Activated CD8-positive, alpha-beta T cell treated with anti-CD3 and anti-CD28 coated beads, Interleukin-2, amount 10 ng/mL, durations not matched to agents 7 days and 5 days (primary cell): ENCODE data around the gene GOLPH3. TPM values are rescaled to one million over a fixed set of nuclear protein-coding genes. Genes with fewer than 3 reads are reported as not detected.

Experiments used
- ATAC-seq: fragments of 150-1000 bp; cut with Tn5 transposase; one replicate; pipeline ENCODE4 v1.10.0; 2021; ENCODE audit warnings: moderate library complexity
- CTCF ChIA-PET: fragments of 350-600 bp; sonication (Branson Sonifier 250); formaldehyde crosslinking; loops from one replicate; lab custom pipeline; 2021; ENCODE audit warnings: antibody characterized with exemption; lab: Charles Lee
- POLR2A ChIA-PET: fragments of 350-600 bp; sonication (Branson Sonifier 250); formaldehyde crosslinking; loops from one replicate; lab custom pipeline; 2021; ENCODE audit warnings: antibody characterized with exemption; lab: Charles Lee
- DNase-seq: peaks from one replicate; pipeline ENCODE4 v3.0.0-alpha.2; 2020
- H3K27ac Mint-ChIP-seq: one replicate; pipeline ENCODE4 v1.8.0; 2021; ENCODE audit warnings: mild to moderate bottlenecking, mixed read lengths
- H3K27me3 Mint-ChIP-seq: one replicate; pipeline ENCODE4 v1.8.0; 2021; ENCODE audit warnings: low read depth, mixed read lengths
- H3K36me3 Mint-ChIP-seq: one replicate; pipeline ENCODE4 v1.8.0; 2021; ENCODE audit warnings: low read depth, mixed read lengths
- H3K4me1 Mint-ChIP-seq: one replicate; pipeline ENCODE4 v1.8.0; 2021; ENCODE audit warnings: low read depth, mixed read lengths
- H3K4me3 Mint-ChIP-seq: one replicate; pipeline ENCODE4 v1.8.0; 2021; ENCODE audit warnings: mild to moderate bottlenecking, mixed read lengths
- H3K9me3 Mint-ChIP-seq: one replicate; pipeline ENCODE4 v1.8.0; 2022; ENCODE audit warnings: mixed read lengths; ENCODE audit not compliant: insufficient read depth
- total RNA-seq, 2 experiments: library from RNA; stranded (reverse); gene quantifications; one replicate each; pipeline ENCODE4 v1.2.3, GENCODE V29; 2021

GOLPH3 gene
- total RNA-seq, 2 experiments from 2014 or later, result 70.7 to 73.7 TPM

DNA sequence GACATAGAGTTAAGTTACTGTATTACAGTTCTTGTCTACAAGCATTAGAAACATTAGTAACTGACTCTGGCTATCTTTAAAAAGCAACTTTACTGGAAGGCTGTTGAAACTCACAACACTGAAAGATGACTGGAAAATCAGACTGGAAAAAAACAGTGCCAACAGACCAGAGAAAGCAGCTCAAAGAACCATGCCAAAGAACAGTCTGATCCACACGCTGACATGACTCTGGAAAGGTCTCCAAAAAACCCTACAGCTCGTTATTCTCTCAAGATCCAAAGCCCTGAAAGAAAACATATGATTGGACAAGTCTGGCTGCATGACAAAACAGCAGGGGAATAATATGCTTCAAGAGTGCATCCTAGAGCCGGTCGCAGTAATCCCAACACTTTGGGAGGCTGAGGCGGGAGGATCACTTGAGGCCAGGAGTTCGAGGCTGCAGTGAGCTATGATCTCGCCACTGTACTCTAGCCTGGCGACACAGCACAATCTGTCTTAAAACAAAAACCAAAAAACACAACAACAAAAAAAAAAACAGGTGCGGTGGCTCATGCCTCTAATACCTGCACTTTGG is 5.6 kb downstream of the GOLPH3 start:
- Mint-ChIP-seq H3K27me3 (no peaks in the 10 kb centered on the region), H3K27ac (no peak overlapping the region), H3K9me3 (no peaks in the 10 kb centered on the region), H3K36me3 (peaks cover 74% of the 10 kb centered on the region), H3K4me1 (peaks cover 39% of the 10 kb centered on the region), H3K4me3 (no peak overlapping the region)
- no peak for ATAC-seq
- ChIA-PET CTCF (no interaction called here), POLR2A (interaction anchor here (0.6 kb wide), 1 partner anchor 17 kb away, joined by 3 read pairs; no protein-coding TSS in a partner anchor)
- DNase-seq, result no peak

DNA sequence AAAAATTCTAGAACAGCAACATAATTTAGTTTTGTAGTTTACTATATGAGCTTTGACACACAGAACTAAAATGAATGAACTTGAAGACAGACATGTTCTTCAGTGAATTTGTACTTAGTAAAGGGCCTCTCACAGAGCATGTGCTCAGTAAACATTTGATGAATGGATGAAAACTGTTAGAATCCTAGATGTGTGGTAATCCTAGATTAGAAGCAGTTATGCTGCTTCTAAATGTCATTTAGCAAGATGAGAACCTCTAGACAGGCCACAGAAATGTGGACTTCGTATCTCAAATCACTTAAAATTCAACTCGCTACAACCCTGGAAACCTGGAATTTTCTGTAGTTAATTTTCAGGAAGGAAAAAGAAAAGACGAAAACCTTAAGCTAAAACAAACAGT is 8.5 kb downstream of the GOLPH3 start:
- CTCF ChIA-PET, result interaction anchor here (1.0 to 1.5 kb wide), 2 partner anchors 9 to 164 kb away, joined by 3 read pairs; no protein-coding TSS in a partner anchor
- no peaks in the 10 kb centered on the region for H3K27me3 Mint-ChIP-seq
- H3K4me1 Mint-ChIP-seq, result peaks cover 30% of the 10 kb centered on the region
- H3K9me3 Mint-ChIP-seq, result no peaks in the 10 kb centered on the region
- DNase-seq (no peak), ATAC-seq (no peak)
- peaks cover 59% of the 10 kb centered on the region for H3K36me3 Mint-ChIP-seq
- no peak overlapping the region for H3K4me3 Mint-ChIP-seq
- H3K27ac Mint-ChIP-seq, result no peak overlapping the region
- POLR2A ChIA-PET, result interaction anchor here (0.6 to 2.5 kb wide), 4 partner anchors 8 to 156 kb away, joined by 3 to 7 read pairs (median 4); partner anchors contain the start of gene GOLPH3

DNA sequence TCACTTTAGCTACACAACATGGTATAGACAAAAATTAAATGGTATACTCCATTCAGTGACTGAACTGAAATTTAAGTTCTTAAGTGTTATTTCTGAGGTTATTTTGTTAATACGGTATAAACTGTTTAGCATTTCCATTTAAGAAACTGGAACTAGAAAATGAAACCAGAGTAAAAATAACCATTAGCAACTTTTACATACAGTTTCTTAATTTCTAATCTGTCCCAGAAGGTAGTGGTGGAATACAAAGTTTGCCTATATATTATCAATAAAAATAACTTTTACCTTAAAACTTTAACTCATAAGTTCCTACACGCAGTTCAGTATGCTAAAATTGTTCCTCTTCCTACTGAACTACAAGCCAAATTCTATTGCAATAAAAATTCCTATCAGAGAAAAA is 10.3 kb downstream of the GOLPH3 start:
- Mint-ChIP-seq H3K9me3 (no peaks in the 10 kb centered on the region), H3K27ac (no peak overlapping the region), H3K4me3 (no peak overlapping the region), H3K4me1 (peaks cover 17% of the 10 kb centered on the region), H3K27me3 (no peaks in the 10 kb centered on the region), H3K36me3 (peaks cover 45% of the 10 kb centered on the region)
- ChIA-PET CTCF (interaction anchor here (1.2 kb wide), 1 partner anchor 10 kb away, joined by 3 read pairs; no protein-coding TSS in a partner anchor), POLR2A (interaction anchor here (0.9 to 2.5 kb wide), 4 partner anchors 9 to 419 kb away, joined by 3 to 7 read pairs (median 4); partner anchors contain the start of gene GOLPH3)
- ATAC-seq, result no peak
- no peak for DNase-seq

DNA sequence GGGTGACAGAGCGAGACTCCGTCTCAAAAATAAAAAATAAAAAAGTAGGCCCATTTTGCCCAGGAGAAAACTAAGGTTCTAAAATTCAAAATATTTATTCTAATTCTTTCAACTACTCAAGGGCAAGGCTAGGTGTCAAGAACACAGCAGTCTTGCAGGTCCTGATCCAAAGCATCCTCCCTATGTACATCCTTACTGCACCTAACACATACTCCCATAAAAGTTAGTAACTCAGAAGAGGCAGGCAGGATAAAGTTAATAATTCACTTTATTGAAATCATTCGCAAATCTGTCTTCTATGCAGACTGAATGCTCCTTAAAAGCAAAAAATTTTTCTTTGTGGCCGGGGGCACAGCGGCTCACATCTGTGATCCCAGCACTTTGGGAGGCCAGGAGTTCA is 11.1 kb downstream of the GOLPH3 start:
- H3K4me1 Mint-ChIP-seq, result peaks cover 13% of the 10 kb centered on the region
- no peaks in the 10 kb centered on the region for H3K9me3 Mint-ChIP-seq
- H3K27ac Mint-ChIP-seq, result no peak overlapping the region
- H3K4me3 Mint-ChIP-seq, result no peak overlapping the region
- H3K27me3 Mint-ChIP-seq, result no peaks in the 10 kb centered on the region
- ChIA-PET CTCF (no interaction called here), POLR2A (interaction anchor here (1.0 kb wide), 1 partner anchor 420 kb away, joined by 3 read pairs; no protein-coding TSS in a partner anchor)
- H3K36me3 Mint-ChIP-seq, result peaks cover 38% of the 10 kb centered on the region
- no peak for ATAC-seq
- DNase-seq, result no peak

DNA sequence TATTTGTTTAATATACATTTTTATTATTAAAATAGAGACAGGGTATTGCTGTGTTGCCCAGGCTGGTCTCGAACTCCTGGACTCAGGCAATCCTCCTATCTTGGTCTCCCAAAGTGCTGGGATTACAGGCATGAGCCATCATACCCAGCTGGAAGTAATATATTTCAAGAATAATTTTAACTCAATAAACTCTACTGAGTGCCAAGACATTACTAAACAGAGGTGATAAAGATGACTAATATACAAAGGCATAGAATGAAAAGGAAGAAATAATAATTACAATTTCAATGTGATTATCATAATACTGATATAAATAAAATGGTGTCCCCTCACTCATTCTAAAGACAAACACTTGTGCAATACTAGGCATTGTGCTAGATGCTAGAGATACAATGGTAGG is 13.9 kb downstream of the GOLPH3 start:
- DNase-seq (no peak), ATAC-seq (no peak)
- Mint-ChIP-seq H3K27me3 (no peaks in the 10 kb centered on the region), H3K36me3 (peaks cover 25% of the 10 kb centered on the region), H3K4me1 (peaks cover 10% of the 10 kb centered on the region), H3K4me3 (no peak overlapping the region), H3K9me3 (no peaks in the 10 kb centered on the region), H3K27ac (no peak overlapping the region)
- POLR2A ChIA-PET, result interaction anchor here (1.0 kb wide), 1 partner anchor 13 kb away, joined by 3 read pairs; no protein-coding TSS in a partner anchor
- CTCF ChIA-PET, result no interaction called here

DNA sequence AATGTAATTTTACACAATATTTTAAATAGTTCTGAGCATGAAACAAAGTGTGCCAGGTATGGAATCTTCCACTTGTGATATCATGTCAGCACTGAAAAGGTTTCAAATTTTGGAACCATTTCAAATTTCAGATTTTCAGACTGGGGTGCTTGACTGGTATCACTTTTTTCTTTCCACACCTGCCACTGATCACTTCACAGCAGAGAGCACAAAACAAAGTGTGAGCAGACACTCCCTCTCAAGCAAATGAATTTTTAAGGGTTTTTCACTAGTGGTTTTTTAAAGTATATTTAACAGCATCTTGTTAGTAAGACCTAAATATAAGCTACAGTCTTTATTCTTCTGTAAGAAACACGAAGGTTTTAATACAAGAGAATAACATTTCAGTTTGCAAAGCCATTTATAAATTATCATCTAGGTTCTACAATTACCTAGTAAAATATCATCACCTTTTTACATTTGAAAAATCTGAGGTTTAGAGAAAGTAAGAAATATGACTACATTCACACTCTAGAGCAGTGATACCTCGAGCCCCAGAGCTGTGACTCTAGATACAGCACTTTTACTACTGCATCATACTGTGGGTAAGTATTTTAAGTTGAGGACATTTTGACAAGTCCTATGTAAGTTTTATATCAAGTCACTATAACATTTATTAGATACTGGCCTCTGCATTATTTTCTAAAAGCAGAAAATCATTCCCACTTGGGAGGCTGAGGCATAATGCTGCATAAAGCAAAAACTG is 14.6 kb downstream of the GOLPH3 start:
- POLR2A ChIA-PET, result interaction anchor here (1.0 kb wide), 1 partner anchor 14 kb away, joined by 3 read pairs; no protein-coding TSS in a partner anchor
- CTCF ChIA-PET, result no interaction called here
- no peaks in the 10 kb centered on the region for H3K9me3 Mint-ChIP-seq
- ATAC-seq, result no peak
- peaks cover 12% of the 10 kb centered on the region for H3K4me1 Mint-ChIP-seq
- no peak overlapping the region for H3K4me3 Mint-ChIP-seq
- H3K27me3 Mint-ChIP-seq, result no peaks in the 10 kb centered on the region
- H3K27ac Mint-ChIP-seq, result no peak overlapping the region
- peaks cover 25% of the 10 kb centered on the region for H3K36me3 Mint-ChIP-seq
- DNase-seq, result no peak

DNA sequence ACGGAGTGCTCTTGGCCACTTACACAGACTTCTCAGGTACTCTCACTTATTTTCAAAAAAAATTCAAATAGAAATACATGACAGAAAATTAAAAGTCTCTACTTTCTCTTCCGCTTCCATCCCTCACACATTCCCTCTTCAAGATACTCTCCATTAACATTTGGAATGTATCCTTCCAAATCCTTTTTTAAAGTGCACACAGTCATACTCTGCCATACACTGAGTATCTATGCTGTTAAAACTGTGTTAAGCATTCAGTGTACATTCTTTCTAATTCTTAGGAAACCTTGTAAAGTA is 15.5 kb downstream of the GOLPH3 start:
- POLR2A ChIA-PET, result interaction anchor here (0.9 to 1.1 kb wide), 2 partner anchors 8 to 15 kb away, joined by 3 read pairs; partner anchors contain the start of gene GOLPH3
- H3K4me3 Mint-ChIP-seq, result no peak overlapping the region
- peaks cover 15% of the 10 kb centered on the region for H3K4me1 Mint-ChIP-seq
- CTCF ChIA-PET, result interaction anchor here (0.5 kb wide), 1 partner anchor 73 kb away, joined by 3 read pairs; no protein-coding TSS in a partner anchor
- ATAC-seq (no peak), DNase-seq (no peak)
- no peaks in the 10 kb centered on the region for H3K27me3 Mint-ChIP-seq
- peaks cover 23% of the 10 kb centered on the region for H3K36me3 Mint-ChIP-seq
- H3K27ac Mint-ChIP-seq, result no peak overlapping the region
- no peaks in the 10 kb centered on the region for H3K9me3 Mint-ChIP-seq

DNA sequence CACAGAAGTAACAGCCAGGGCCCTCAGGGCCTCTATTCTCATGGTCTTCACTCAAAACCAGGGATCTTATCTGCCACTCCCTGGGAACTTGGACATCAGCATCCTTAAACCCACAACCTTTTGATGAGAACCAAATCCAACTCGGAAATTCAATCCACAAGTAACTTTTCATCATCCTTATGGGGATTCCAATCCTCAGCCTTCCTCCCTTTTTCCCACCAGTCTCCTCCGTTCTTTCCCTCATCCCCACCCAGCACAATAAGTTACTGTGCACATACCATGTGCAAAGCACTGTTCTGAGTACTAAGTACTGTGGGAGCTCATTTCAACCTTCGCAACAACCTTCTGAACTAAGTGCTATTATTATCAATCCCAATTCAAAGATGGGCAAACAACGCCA is 17.0 kb downstream of the GOLPH3 start:
- DNase-seq (no peak), ATAC-seq (no peak)
- Mint-ChIP-seq H3K27ac (no peak overlapping the region), H3K4me1 (peaks cover 18% of the 10 kb centered on the region), H3K9me3 (no peaks in the 10 kb centered on the region), H3K4me3 (no peak overlapping the region), H3K36me3 (peaks cover 27% of the 10 kb centered on the region), H3K27me3 (no peaks in the 10 kb centered on the region)
- POLR2A ChIA-PET, result no interaction called here
- CTCF ChIA-PET, result no interaction called here

DNA sequence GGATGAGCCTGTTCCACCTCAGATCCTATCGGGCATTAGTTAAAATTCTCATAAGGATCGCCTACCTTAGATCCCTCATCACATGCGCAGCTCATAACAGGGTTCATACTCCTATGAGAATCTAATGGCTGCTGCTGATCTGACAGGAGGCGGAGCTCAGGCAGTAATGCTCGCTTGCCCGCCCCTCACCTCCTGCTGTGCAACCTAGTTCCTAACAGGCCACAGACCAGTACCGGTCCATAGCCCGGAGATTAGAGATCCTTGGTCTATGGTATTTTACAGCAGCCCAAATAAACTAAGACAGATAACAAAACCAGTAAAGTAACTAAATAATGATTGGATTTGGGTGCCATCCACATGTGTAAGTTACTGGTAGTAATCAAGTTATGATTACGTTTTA is 17.5 kb downstream of the GOLPH3 start:
- CTCF ChIA-PET, result interaction anchor here (0.7 kb wide), 1 partner anchor 10 kb away, joined by 3 read pairs; no protein-coding TSS in a partner anchor
- no peak overlapping the region for H3K27ac Mint-ChIP-seq
- POLR2A ChIA-PET, result no interaction called here
- H3K27me3 Mint-ChIP-seq, result no peaks in the 10 kb centered on the region
- H3K9me3 Mint-ChIP-seq, result no peaks in the 10 kb centered on the region
- H3K4me1 Mint-ChIP-seq, result peaks cover 19% of the 10 kb centered on the region
- peaks cover 29% of the 10 kb centered on the region for H3K36me3 Mint-ChIP-seq
- ATAC-seq (no peak), DNase-seq (no peak)
- no peak overlapping the region for H3K4me3 Mint-ChIP-seq

DNA sequence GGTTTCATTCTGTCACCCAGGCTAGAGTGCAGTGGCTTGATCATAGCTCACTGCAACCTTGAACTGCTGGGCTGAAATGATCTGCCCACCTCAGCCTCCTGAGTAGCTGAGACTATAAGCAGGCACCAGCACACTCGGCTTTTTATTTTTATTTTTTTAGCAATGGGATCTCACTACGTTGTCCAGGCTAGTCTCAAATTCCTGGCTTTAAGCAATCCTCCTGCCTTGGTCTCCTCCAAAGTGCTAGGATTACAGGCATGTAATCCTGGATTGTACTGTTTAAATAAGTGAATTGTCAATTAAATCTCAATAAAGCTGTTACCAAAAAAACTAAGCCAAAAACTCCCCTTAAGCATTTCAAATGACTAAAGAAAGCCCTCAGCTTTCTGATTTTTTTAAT is 18.9 kb downstream of the GOLPH3 start:
- Mint-ChIP-seq H3K36me3 (peaks cover 23% of the 10 kb centered on the region), H3K4me1 (peaks cover 19% of the 10 kb centered on the region), H3K27me3 (no peaks in the 10 kb centered on the region), H3K27ac (no peak overlapping the region), H3K9me3 (no peaks in the 10 kb centered on the region), H3K4me3 (no peak overlapping the region)
- ATAC-seq, result no peak
- ChIA-PET CTCF (no interaction called here), POLR2A (interaction anchor here (0.7 to 0.9 kb wide), 2 partner anchors 9 to 20 kb away, joined by 3 read pairs; no protein-coding TSS in a partner anchor)
- DNase-seq, result no peak

DNA sequence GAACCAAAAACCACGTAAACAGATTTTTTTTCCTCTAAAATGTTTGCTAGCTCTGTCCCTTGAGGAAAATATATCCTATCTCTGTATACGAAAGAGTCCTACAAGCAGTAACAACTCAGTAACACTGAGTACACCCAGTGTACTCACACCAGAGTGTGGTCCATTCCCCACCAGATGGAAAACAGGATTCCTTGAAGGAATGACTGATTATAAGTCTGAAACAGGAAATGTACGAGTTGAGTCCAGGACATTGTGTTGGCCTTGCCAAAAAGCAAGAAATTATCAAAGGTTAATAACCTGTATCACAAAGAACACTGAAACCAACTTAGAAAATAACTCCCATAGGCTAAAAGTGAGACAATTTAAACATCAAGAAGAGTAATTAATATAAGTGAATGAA is 20.4 kb downstream of the GOLPH3 start:
- DNase-seq (no peak), ATAC-seq (no peak)
- H3K9me3 Mint-ChIP-seq, result no peaks in the 10 kb centered on the region
- CTCF ChIA-PET, result interaction anchor here (1.3 kb wide), 1 partner anchor 11 kb away, joined by 3 read pairs; no protein-coding TSS in a partner anchor
- no peaks in the 10 kb centered on the region for H3K27me3 Mint-ChIP-seq
- H3K4me3 Mint-ChIP-seq, result no peak overlapping the region
- peaks cover 23% of the 10 kb centered on the region for H3K4me1 Mint-ChIP-seq
- peaks cover 31% of the 10 kb centered on the region for H3K36me3 Mint-ChIP-seq
- POLR2A ChIA-PET, result no interaction called here
- peak overlapping the region; percentile 23 for H3K27ac Mint-ChIP-seq

DNA sequence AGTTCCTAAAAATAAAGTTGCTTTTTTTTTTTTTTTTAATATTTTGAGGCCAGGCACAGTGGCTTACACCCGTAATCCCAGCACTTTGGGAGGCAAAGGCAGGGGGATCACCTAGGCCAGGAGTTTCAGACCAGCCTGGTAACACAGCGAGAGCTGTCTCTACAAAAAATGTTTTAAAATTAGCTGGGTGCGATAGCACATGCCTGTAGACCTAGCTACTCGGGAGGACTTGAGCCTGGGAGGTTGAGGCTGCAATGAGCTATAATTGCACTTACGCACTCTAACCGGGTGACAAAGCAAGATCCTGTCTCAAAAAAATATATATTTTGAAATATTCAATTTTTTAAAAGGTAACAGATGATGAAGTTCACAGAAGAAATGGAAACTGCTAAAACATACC is 22.9 kb downstream of the GOLPH3 start:
- Mint-ChIP-seq H3K4me3 (no peak overlapping the region), H3K27me3 (no peaks in the 10 kb centered on the region), H3K9me3 (no peaks in the 10 kb centered on the region), H3K36me3 (peaks cover 37% of the 10 kb centered on the region), H3K27ac (no peak overlapping the region), H3K4me1 (peaks cover 23% of the 10 kb centered on the region)
- POLR2A ChIA-PET, result interaction anchor here (1.0 kb wide), 1 partner anchor 17 kb away, joined by 3 read pairs; no protein-coding TSS in a partner anchor
- DNase-seq (no peak), ATAC-seq (no peak)
- CTCF ChIA-PET, result no interaction called here
